HCT116 (cell line): ENCODE results near the gene WNT9B. TPM values are rescaled to one million over a fixed set of nuclear protein-coding genes. Genes with fewer than 3 reads are reported as not detected.

Experiments used
- ATAC-seq: fragments of 200-7000 bp; cut with Tn5 transposase; 2 replicates; pipeline ENCODE4 v1.9.1; 2020; ENCODE audit warnings: mild to moderate bottlenecking, moderate library complexity
- BruUV-seq: library from RNA; stranded (reverse); fragments of 400-500 nt; replicated peaks from 2 replicates; lab custom pipeline; 2021; lab: Mats Ljungman, UMichigan
- CTCF ChIA-PET: fragments of 300-600 bp; sonication (Branson Sonifier 250); formaldehyde crosslinking; loops from one replicate; lab custom pipeline; 2021; ENCODE audit warnings: antibody characterized with exemption; lab: Charles Lee
- POLR2A ChIA-PET: fragments of 300-600, 350-600 bp; sonication (Branson Sonifier 250); formaldehyde crosslinking; loops from one replicate; lab custom pipeline; 2021; ENCODE audit warnings: antibody characterized with exemption; lab: Charles Lee
- RAD21 ChIA-PET, 2 experiments: fragments of 300-600 bp; sonication (Branson Sonifier 250); formaldehyde crosslinking; loops; one replicate each; lab custom pipeline; 2023; ENCODE audit warnings: low total read pairs in 2 of 2; ENCODE audit not compliant: uncharacterized antibody in 2 of 2, unreplicated experiment in 2 of 2, low non-redundant PET in 1 of 2; lab: Charles Lee
- DNase-seq: peaks from one replicate; pipeline ENCODE4 v3.0.0-alpha.2; 2010; ENCODE audit warnings: low read depth, low spot score
- H2AFZ ChIP-seq: fragments of 200-600 bp; shearing (Covaris generic), sonication (generic); 2 replicates; pipeline ENCODE4 v1.6.1; 2017; ENCODE audit warnings: low read depth, mixed run types, mixed read lengths, antibody characterized with exemption, low read length; ENCODE audit not compliant: poor library complexity, severe bottlenecking
- H3K27ac ChIP-seq: 2 replicates; pipeline ENCODE4 v1.5.1; 2012; ENCODE audit warnings: low read depth, low read length
- H3K27me3 ChIP-seq: fragments of 200-600 bp; sonication (generic); 2 replicates; pipeline ENCODE4 v1.6.1; 2016; ENCODE audit warnings: mixed run types, low read length, mixed read lengths; ENCODE audit not compliant: insufficient read depth
- H3K36me3 ChIP-seq, 2 experiments: fragments of 200-500 bp in 1 of 2; fragments of 200-600 bp in 1 of 2; sonication (Bioruptor generic) in 1 of 2; sonication (generic) in 1 of 2; 2 replicates each; pipeline versions ENCODE4 v1.5.1 to v1.6.1; 2014 to 2016; ENCODE audit warnings: low read length in 2 of 2, inconsistent platforms in 1 of 2, mixed read lengths in 1 of 2, mixed run types in 1 of 2; ENCODE audit not compliant: insufficient read depth in 2 of 2, control insufficient read depth in 1 of 2
- H3K4me1 ChIP-seq, 2 experiments: fragments of 200-600 bp in 1 of 2; sonication (generic) in 1 of 2; 2 replicates each; pipeline versions ENCODE4 v1.5.1 to v1.6.1; 2012 to 2017; ENCODE audit warnings: low read length in 2 of 2, inconsistent platforms in 1 of 2, mild to moderate bottlenecking in 1 of 2, mixed read lengths in 1 of 2, mixed run types in 1 of 2, moderate library complexity in 1 of 2; ENCODE audit not compliant: insufficient read depth in 2 of 2, control insufficient read depth in 1 of 2
- H3K4me2 ChIP-seq: fragments of 200-600 bp; sonication (generic); 2 replicates; pipeline ENCODE4 v1.6.1; 2017; ENCODE audit warnings: mixed run types, low read length, mixed read lengths
- H3K4me3 ChIP-seq, 2 experiments: fragments of 200-600 bp in 1 of 2; sonication (generic) in 1 of 2; replicated peaks in 1 of 2; 2 replicates each; pipeline ENCODE4 v1.5.1; 2011 to 2016; ENCODE audit warnings: low read length in 2 of 2, control low read depth in 1 of 2, low read depth in 1 of 2, mild to moderate bottlenecking in 1 of 2, mixed read lengths in 1 of 2, mixed run types in 1 of 2
- H3K79me2 ChIP-seq: fragments of 200-600 bp; sonication (generic); 2 replicates; pipeline ENCODE4 v1.6.1; 2017; ENCODE audit warnings: mild to moderate bottlenecking, mixed run types, low read length, moderate library complexity, mixed read lengths; ENCODE audit not compliant: insufficient read depth
- H3K9ac ChIP-seq: fragments of 200-600 bp; sonication (generic); 2 replicates; pipeline ENCODE4 v1.6.1; 2016; ENCODE audit warnings: low read length, mixed read lengths
- H3K9me2 ChIP-seq: fragments of 200-600 bp; sonication (generic), shearing (Covaris generic); 2 replicates; pipeline ENCODE4 v1.6.1; 2017; ENCODE audit warnings: mixed run types, mild to moderate bottlenecking, moderate library complexity; ENCODE audit not compliant: insufficient read depth
- H3K9me3 ChIP-seq, 2 experiments: fragments of 200-500 bp in 1 of 2; fragments of 200-600 bp in 1 of 2; sonication (Bioruptor generic) in 1 of 2; sonication (generic) in 1 of 2; 2 replicates each; pipeline ENCODE4 v1.6.1; 2014 to 2017; ENCODE audit warnings: low read length in 2 of 2, mixed read lengths in 2 of 2, inconsistent platforms in 1 of 2, low read depth in 1 of 2, mild to moderate bottlenecking in 1 of 2, mixed run types in 1 of 2, moderate library complexity in 1 of 2; ENCODE audit not compliant: control insufficient read depth in 1 of 2, insufficient read depth in 1 of 2
- H4K20me1 ChIP-seq: fragments of 200-600 bp; sonication (generic), shearing (Covaris generic); 2 replicates; pipeline ENCODE4 v1.6.1; 2017; ENCODE audit warnings: mixed run types, mild to moderate bottlenecking, moderate library complexity; ENCODE audit not compliant: insufficient read depth
- CBX3 ChIP-seq: IDR thresholded peaks from 2 replicates; pipeline ENCODE4 v1.6.1; 2012; ENCODE audit warnings: low read depth
- CEBPB ChIP-seq: IDR thresholded peaks from 2 replicates; pipeline ENCODE4 v1.6.1; 2012; ENCODE audit warnings: low read depth
- EGR1 ChIP-seq: IDR thresholded peaks from 2 replicates; pipeline ENCODE4 v1.6.1; 2012; ENCODE audit warnings: low read depth
- ELF1 ChIP-seq: IDR thresholded peaks from 2 replicates; pipeline ENCODE4 v1.6.1; 2012; ENCODE audit warnings: low read depth, borderline replicate concordance
- EZH2 ChIP-seq: fragments of 200-600 bp; sonication (generic); IDR thresholded peaks from 2 replicates; pipeline ENCODE4 v1.6.1; 2017; ENCODE audit warnings: antibody characterized with exemption, mixed run types
- EZH2phosphoT487 ChIP-seq: fragments of 200-600 bp; IDR thresholded peaks from 2 replicates; pipeline ENCODE4 v1.6.1; 2018; ENCODE audit warnings: antibody characterized with exemption, borderline replicate concordance
- FOSL1 ChIP-seq: IDR thresholded peaks from 2 replicates; pipeline ENCODE4 v1.6.1; 2012; ENCODE audit warnings: low read depth
- JUND ChIP-seq: IDR thresholded peaks from 2 replicates; pipeline ENCODE4 v1.6.1; 2012
- MAX ChIP-seq: IDR thresholded peaks from 2 replicates; pipeline ENCODE4 v1.6.1; 2012
- POLR2A ChIP-seq: IDR thresholded peaks from 2 replicates; pipeline ENCODE4 v1.7.0; 2011; ENCODE audit warnings: borderline replicate concordance; ENCODE audit not compliant: insufficient read depth, insufficient read length; ENCODE audit errors: extremely low read depth
- POLR2AphosphoS5 ChIP-seq: IDR thresholded peaks from 2 replicates; pipeline ENCODE4 v1.6.1; 2011; ENCODE audit warnings: mild to moderate bottlenecking, low read depth, low read length, moderate library complexity
- RAD21 ChIP-seq: IDR thresholded peaks from 2 replicates; pipeline ENCODE4 v1.6.1; 2012; ENCODE audit warnings: low read depth, mild to moderate bottlenecking
- REST ChIP-seq: IDR thresholded peaks from 2 replicates; pipeline ENCODE4 v1.6.1; 2012; ENCODE audit warnings: low read depth
- SP1 ChIP-seq: IDR thresholded peaks from 2 replicates; pipeline ENCODE4 v1.6.1; 2012; ENCODE audit warnings: low read depth
- SRF ChIP-seq: IDR thresholded peaks from 2 replicates; pipeline ENCODE4 v1.6.1; 2012; ENCODE audit warnings: low read depth
- TCF7L2 ChIP-seq: IDR thresholded peaks from 2 replicates; pipeline ENCODE4 v1.7.0; 2011; ENCODE audit warnings: borderline replicate concordance, inconsistent platforms; ENCODE audit not compliant: insufficient read depth, insufficient read length; ENCODE audit errors: extremely low read depth
- YY1 ChIP-seq: IDR thresholded peaks from 2 replicates; pipeline ENCODE4 v1.6.1; 2011; ENCODE audit warnings: low read length, low read depth, moderate library complexity, mild to moderate bottlenecking; ENCODE audit not compliant: insufficient replicate concordance; ENCODE audit errors: extremely low read depth
- ZFX ChIP-seq: fragments of 450-650 bp; IDR thresholded peaks from 2 replicates; pipeline ENCODE4 v1.6.1; 2017
- intact Hi-C: fragments of 100-400 bp; cut with micrococcal nuclease; formaldehyde crosslinking; loops from 2 replicates; pipeline ENCODE4 v1.10.0; 2022
- total RNA-seq: library from RNA; stranded (reverse); gene quantifications from one replicate; pipeline ENCODE4 v1.2.1, GENCODE V29; 2021; ENCODE audit not compliant: unreplicated experiment
- TF ChIP-seq, protein P1 (sequence below): IDR thresholded peaks from 2 replicates; pipeline ENCODE4 v1.6.1; 2012
- TF ChIP-seq, protein P2 (sequence below): IDR thresholded peaks from 2 replicates; pipeline ENCODE4 v1.6.1; 2011; ENCODE audit warnings: mild to moderate bottlenecking, low read length, moderate library complexity; ENCODE audit not compliant: insufficient replicate concordance; ENCODE audit errors: extremely low read depth

Gene WNT9B
- total RNA-seq, 1 experiment from 2014 or later: not detected

GRCh38 chr17:46930051-46930450, 78.7 kb downstream of the WNT9B start:
- Histone ChIP-seq H3K36me3 (peaks cover 55 to 56% of the 10 kb centered on the region in 2 experiments), H3K9me3 (no peaks in the 10 kb centered on the region), H3K79me2 (peaks cover 55% of the 10 kb centered on the region), H2AFZ (no peak overlapping the region), H3K4me3 (no peak overlapping the region), H3K9me2 (no peaks in the 10 kb centered on the region), H3K4me1 (no peaks in the 10 kb centered on the region), H3K9ac (no peak overlapping the region), H3K27ac (no peak overlapping the region), H4K20me1 (peaks cover 6% of the 10 kb centered on the region; the same call in 1 of the 2 replicates), H3K4me2 (no peak overlapping the region), H3K27me3 (no peaks in the 10 kb centered on the region)
- DNase-seq (no peak), ATAC-seq (no peak)
- ChIA-PET POLR2A (interaction anchor here (0.8 kb wide), 1 partner anchor 10 kb away, joined by 4 read pairs; no protein-coding TSS in a partner anchor), CTCF (interaction anchor here (0.7 to 1.3 kb wide), 3 partner anchors 9 to 12 kb away, joined by 3 to 7 read pairs (median 5); no protein-coding TSS in a partner anchor), RAD21 (no interaction called here)
- TF ChIP-seq ELF1: no peak
- TF ChIP-seq CEBPB: no peak
- TF ChIP-seq TCF7L2: no peak
- TF ChIP-seq JUND: no peak
- TF ChIP-seq EZH2phosphoT487: no peak
- TF ChIP-seq, protein P1, sequence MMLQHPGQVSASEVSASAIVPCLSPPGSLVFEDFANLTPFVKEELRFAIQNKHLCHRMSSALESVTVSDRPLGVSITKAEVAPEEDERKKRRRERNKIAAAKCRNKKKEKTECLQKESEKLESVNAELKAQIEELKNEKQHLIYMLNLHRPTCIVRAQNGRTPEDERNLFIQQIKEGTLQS: no peak
- no peak for TF ChIP-seq YY1
- no peak for TF ChIP-seq POLR2A
- no peak for TF ChIP-seq RAD21
- TF ChIP-seq SP1: no peak
- TF ChIP-seq CBX3: no peak
- TF ChIP-seq REST: no peak
- TF ChIP-seq MAX: no peak
- TF ChIP-seq FOSL1: no peak
- no peak for TF ChIP-seq SRF
- TF ChIP-seq, protein P2, sequence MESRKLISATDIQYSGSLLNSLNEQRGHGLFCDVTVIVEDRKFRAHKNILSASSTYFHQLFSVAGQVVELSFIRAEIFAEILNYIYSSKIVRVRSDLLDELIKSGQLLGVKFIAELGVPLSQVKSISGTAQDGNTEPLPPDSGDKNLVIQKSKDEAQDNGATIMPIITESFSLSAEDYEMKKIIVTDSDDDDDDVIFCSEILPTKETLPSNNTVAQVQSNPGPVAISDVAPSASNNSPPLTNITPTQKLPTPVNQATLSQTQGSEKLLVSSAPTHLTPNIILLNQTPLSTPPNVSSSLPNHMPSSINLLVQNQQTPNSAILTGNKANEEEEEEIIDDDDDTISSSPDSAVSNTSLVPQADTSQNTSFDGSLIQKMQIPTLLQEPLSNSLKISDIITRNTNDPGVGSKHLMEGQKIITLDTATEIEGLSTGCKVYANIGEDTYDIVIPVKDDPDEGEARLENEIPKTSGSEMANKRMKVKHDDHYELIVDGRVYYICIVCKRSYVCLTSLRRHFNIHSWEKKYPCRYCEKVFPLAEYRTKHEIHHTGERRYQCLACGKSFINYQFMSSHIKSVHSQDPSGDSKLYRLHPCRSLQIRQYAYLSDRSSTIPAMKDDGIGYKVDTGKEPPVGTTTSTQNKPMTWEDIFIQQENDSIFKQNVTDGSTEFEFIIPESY: no peak
- TF ChIP-seq POLR2AphosphoS5: no peak
- TF ChIP-seq ZFX: no peak
- TF ChIP-seq EZH2: no peak
- no peak for TF ChIP-seq EGR1
- BruUV-seq: no TSS peak
- intact Hi-C loops: no loop called here
